GM15510 (cell line): ENCODE data around the gene C17orf107.

Source experiments
- POLR2A ChIP-seq: IDR thresholded peaks from 3 replicates; pipeline ENCODE4 v1.6.1; 2011; ENCODE audit warnings: borderline replicate concordance; ENCODE audit not compliant: insufficient read length; ENCODE audit errors: extremely low read depth

The C17orf107 gene

GRCh38 chr17:4862720-4863119, 36.6 kb upstream of the C17orf107 start:
- TF ChIP-seq POLR2A: no peak

- TF ChIP-seq POLR2A: no peak
These were observed 36.0 kb upstream of the C17orf107 start for GRCh38 chr17:4863321-4863720.

- TF ChIP-seq POLR2A: no peak
These were observed 28.5 kb upstream of the C17orf107 start for GRCh38 chr17:4870855-4871254.

GRCh38 chr17:4872786-4873185, 26.6 kb upstream of the C17orf107 start:
- TF ChIP-seq POLR2A: no peak

GRCh38 chr17:4877089-4877488, 22.2 kb upstream of the C17orf107 start:
- no peak for TF ChIP-seq POLR2A

- TF ChIP-seq POLR2A: no peak
These were observed 19.7 kb upstream of the C17orf107 start for GRCh38 chr17:4879601-4880000.

- TF ChIP-seq POLR2A: no peak
These were observed 18.5 kb upstream of the C17orf107 start for GRCh38 chr17:4880857-4881256.

- TF ChIP-seq POLR2A: no peak
These were observed 17.4 kb upstream of the C17orf107 start for GRCh38 chr17:4881761-4882555.

- no peak for TF ChIP-seq POLR2A
These were observed 14.8 kb upstream of the C17orf107 start for GRCh38 chr17:4884489-4884888.

- no peak for TF ChIP-seq POLR2A
These were observed 12.5 kb upstream of the C17orf107 start for GRCh38 chr17:4886830-4887229.

- TF ChIP-seq POLR2A: no peak
These were observed 11.8 kb upstream of the C17orf107 start for GRCh38 chr17:4887581-4887980.

GRCh38 chr17:4891411-4892410, 7.6 kb upstream of the C17orf107 start:
- no peak for TF ChIP-seq POLR2A

GRCh38 chr17:4892499-4893221, 6.7 kb upstream of the C17orf107 start:
- TF ChIP-seq POLR2A: no peak

- no peak for TF ChIP-seq POLR2A
These were observed 6.1 kb upstream of the C17orf107 start for GRCh38 chr17:4893272-4893671.
